Ovary (tissue), 9 donors: ENCODE results near the gene FOXP1. TPM values are rescaled to one million over a fixed set of nuclear protein-coding genes. Genes with fewer than 3 reads are reported as not detected.

Experiments
- DNase-seq, 5 donors: peaks; one replicate each; pipeline ENCODE4 v3.0.0-alpha.2; 2019 to 2020
- H3K27ac ChIP-seq, 2 donors: fragments of 200-600 bp; one replicate each; pipeline versions ENCODE4 v1.5.1 to v1.8.0; 2019 to 2022
- H3K27me3 ChIP-seq: fragments of 200-600 bp; one replicate; pipeline ENCODE4 v1.8.0; 2022
- H3K36me3 ChIP-seq: fragments of 200-600 bp; sonication (generic); one replicate; pipeline ENCODE4 v1.5.1; 2019
- H3K4me1 ChIP-seq: one replicate; pipeline ENCODE4 v1.8.1; 2013; ENCODE audit warnings: mild to moderate bottlenecking, moderate library complexity; ENCODE audit not compliant: insufficient read depth
- H3K4me3 ChIP-seq: fragments of 200-600 bp; sonication (generic); one replicate; pipeline ENCODE4 v1.5.1; 2017
- H3K9me3 ChIP-seq, 2 donors: fragments of 200-600 bp in 1 of 2; sonication (generic) in 1 of 2; one replicate each; pipeline versions ENCODE4 v1.5.1 to v1.8.1; 2013 to 2019; ENCODE audit warnings: mild to moderate bottlenecking in 1 of 2, moderate library complexity in 1 of 2
- CTCF ChIP-seq, 3 donors: fragments of 450-650 bp in 2 of 3; fragments of 200-600 bp in 1 of 3; IDR thresholded peaks; one replicate each; pipeline versions ENCODE4 v1.5.1 to v1.8.0; 2016 to 2022; ENCODE audit warnings: antibody characterized with exemption in 3 of 3, mild to moderate bottlenecking in 1 of 3
- EP300 ChIP-seq: sonication (generic); formaldehyde crosslinking; IDR thresholded peaks from one replicate; pipeline ENCODE4 v1.6.1; 2017; ENCODE audit warnings: antibody characterized with exemption
- POLR2A ChIP-seq: fragments of 450-650 bp; IDR thresholded peaks from one replicate; pipeline ENCODE4 v1.6.1; 2017; ENCODE audit warnings: antibody characterized with exemption, mild to moderate bottlenecking, moderate library complexity
- WGBS, 3 donors: extraction: QIAGEN DNeasy Blood & Tissue Kit in 1 of 3; methylation state at CpG; one replicate each; pipeline versions ENCODE4 v1.1.5 to v1.1.7; 2013 to 2017; 5-methylcytosine and 5-hydroxymethylcytosine counted together
- intact Hi-C, 4 donors: fragments of 100-400 bp; cut with DNase I; formaldehyde crosslinking; loops; one replicate each; pipeline versions ENCODE4 v1.11.0 to v1.15.1; 2022 to 2023
- polyA plus RNA-seq, 2 donors: library from polyadenylated mRNA; stranded (reverse); fragments of 200-250 nt in 1 of 2; fragments of 350-450 nt in 1 of 2; fragmentation: Illumina TruSeq in 1 of 2; extraction: RNeasy Lipid Tissue Mini Kit (QIAGEN cat#74804) in 1 of 2; gene quantifications; one replicate each; pipeline ENCODE4 v1.2.3, GENCODE V29; 2013 to 2014
- total RNA-seq, 7 donors: library from RNA; depleted of rRNA in 2 of 7; stranded (reverse); fragments of >200 nt in 2 of 7; fragmentation: NEBNext Ultra II Directional in 3 of 7; extraction: Animal tissue kit (Norgen Biotek cat#: 25700) in 3 of 7; gene quantifications; one replicate each; pipeline versions ENCODE4 v1.1.0 to v1.2.4, GENCODE V29; 2016 to 2023
- donor health status: DM: no; HTN: no; CAD: no; lungs with moderate emphysema.
- donor health status: DM: no; HTN: no; CAD: no.
- donor health status: Bipolar disorder and iron deficiency.
- donor health status: DM: yes; HTN: yes; CAD: no.
- donor health status: DM: no; HTN: no; CAD: no.
- donor health status: DM: yes; HTN: yes; CAD: no.

Gene FOXP1
- total and polyA plus RNA-seq, 9 donors: 31.7 to 126 (median 114) TPM

GRCh38 chr3:71265365-71265915 lies 318.1 kb downstream of the FOXP1 start:
- Histone ChIP-seq H3K36me3 (no peaks in the 10 kb centered on the region), H3K9me3 (no peaks in the 10 kb centered on the region), H3K27me3 (no peaks in the 10 kb centered on the region), H3K27ac (no peak overlapping the region), H3K4me3 (no peak overlapping the region), H3K4me1 (no peaks in the 10 kb centered on the region)
- 86 to 92% (median 87%) methylated on average over 9 of the region's 9 CpGs for WGBS, 3 donors
- intact Hi-C loops: no loop called here
- TF ChIP-seq EP300 (no peak), CTCF (IDR thresholded peaks at IDR 0.05) (no peak), POLR2A (no peak)
- DNase-seq: no peak

GRCh38 chr3:71264840-71265239 lies 318.7 kb downstream of the FOXP1 start:
- H3K27ac ChIP-seq: no peak overlapping the region
- 89 to 92% (median 89%) methylated on average over 2 of the region's 2 CpGs for WGBS, 3 donors
- TF ChIP-seq CTCF (IDR thresholded peaks at IDR 0.05): no peak
- TF ChIP-seq POLR2A: no peak
- TF ChIP-seq EP300: no peak
- no peak overlapping the region for H3K4me3 ChIP-seq
- no peak for DNase-seq
- H3K9me3 ChIP-seq: no peaks in the 10 kb centered on the region
- H3K36me3 ChIP-seq: no peaks in the 10 kb centered on the region
- H3K27me3 ChIP-seq: no peaks in the 10 kb centered on the region
- no peaks in the 10 kb centered on the region for H3K4me1 ChIP-seq
- intact Hi-C loops: no loop called here

GRCh38 chr3:71262364-71263265 lies 320.9 kb downstream of the FOXP1 start:
- Histone ChIP-seq H3K36me3 (no peaks in the 10 kb centered on the region), H3K9me3 (no peaks in the 10 kb centered on the region), H3K4me3 (no peak overlapping the region), H3K4me1 (peaks cover 2% of the 10 kb centered on the region), H3K27me3 (no peaks in the 10 kb centered on the region), H3K27ac (no peak overlapping the region)
- DNase-seq: no peak
- intact Hi-C loops: no loop called here
- WGBS, 3 donors: 78 to 81% (median 78%) methylated on average over 8 of the region's 8 CpGs
- TF ChIP-seq CTCF (IDR thresholded peaks at IDR 0.05): no peak
- no peak for TF ChIP-seq POLR2A
- TF ChIP-seq EP300: no peak

GRCh38 chr3:71260782-71261181 lies 322.7 kb downstream of the FOXP1 start:
- Histone ChIP-seq H3K4me3 (no peak overlapping the region), H3K4me1 (peaks cover 2% of the 10 kb centered on the region), H3K36me3 (no peaks in the 10 kb centered on the region), H3K9me3 (no peaks in the 10 kb centered on the region), H3K27ac (no peak overlapping the region), H3K27me3 (no peaks in the 10 kb centered on the region)
- DNase-seq: no peak
- no peak for TF ChIP-seq CTCF (IDR thresholded peaks at IDR 0.05)
- intact Hi-C loops: no loop called here
- 98 to 99% (median 98%) methylated on average over 8 of the region's 8 CpGs for WGBS, 3 donors
